CD14-positive monocyte (primary cell): ENCODE data around the gene ARV1. TPM values are rescaled to one million over a fixed set of nuclear protein-coding genes. Genes with fewer than 3 reads are reported as not detected.

Source experiments
- DNase-seq, 3 donors: peaks; one replicate each; pipeline ENCODE4 v3.0.0-alpha.2; 2011 to 2022
- H2AFZ ChIP-seq: 2 replicates; pipeline ENCODE4 v1.6.0; 2012; ENCODE audit warnings: mild to moderate bottlenecking, low read depth, low read length, inconsistent platforms; ENCODE audit not compliant: insufficient read depth, poor library complexity, severe bottlenecking
- H3K27ac ChIP-seq, 2 donors: 1 replicate in 1 of 2; 2 replicates in 1 of 2; pipeline ENCODE4 v1.5.1; 2012 to 2013; ENCODE audit warnings: low read length in 2 of 2, control low read depth in 1 of 2, inconsistent platforms in 1 of 2, low read depth in 1 of 2, mild to moderate bottlenecking in 1 of 2
- H3K27me3 ChIP-seq, 2 donors: one replicate each; pipeline versions ENCODE4 v1.6.0 to v1.6.1; 2011 to 2013; ENCODE audit warnings: low read length in 2 of 2; ENCODE audit not compliant: control insufficient read depth in 2 of 2, insufficient read depth in 2 of 2
- H3K36me3 ChIP-seq, 2 donors: replicated peaks in 1 of 2; 1 replicate in 1 of 2; 2 replicates in 1 of 2; pipeline versions ENCODE4 v1.5.1 to v1.6.1; 2012 to 2013; ENCODE audit warnings: low read length in 2 of 2, control low read depth in 1 of 2, inconsistent platforms in 1 of 2, mild to moderate bottlenecking in 1 of 2; ENCODE audit not compliant: insufficient read depth in 2 of 2, control insufficient read depth in 1 of 2
- H3K4me1 ChIP-seq, 2 donors: 1 replicate in 1 of 2; 2 replicates in 1 of 2; pipeline versions ENCODE4 v1.5.1 to v1.6.1; 2012 to 2013; ENCODE audit warnings: low read length in 2 of 2, control low read depth in 1 of 2, inconsistent platforms in 1 of 2, mild to moderate bottlenecking in 1 of 2, moderate library complexity in 1 of 2; ENCODE audit not compliant: insufficient read depth in 2 of 2, control insufficient read depth in 1 of 2
- H3K4me2 ChIP-seq: replicated peaks from 2 replicates; pipeline ENCODE3; 2012; ENCODE audit warnings: low read length, moderate library complexity, mild to moderate bottlenecking; ENCODE audit not compliant: poor library complexity, severe bottlenecking; ENCODE audit errors: extremely low read depth
- H3K4me3 ChIP-seq, 3 experiments: fragments of 200-600 bp in 1 of 3; sonication (generic) in 1 of 3; replicated peaks in 1 of 3; 1 replicate in 2 of 3; 2 replicates in 1 of 3; pipeline ENCODE4 v1.5.1; 2011 to 2013; ENCODE audit warnings: low read length in 3 of 3, mild to moderate bottlenecking in 3 of 3, control low read depth in 2 of 3, low read depth in 2 of 3, inconsistent platforms in 1 of 3, moderate library complexity in 1 of 3
- H3K79me2 ChIP-seq: 2 replicates; pipeline ENCODE4 v1.6.0; 2012; ENCODE audit warnings: mild to moderate bottlenecking, control low read depth, inconsistent platforms, low read length, moderate library complexity; ENCODE audit not compliant: insufficient read depth
- H3K9ac ChIP-seq: 2 replicates; pipeline ENCODE4 v1.6.0; 2017; ENCODE audit warnings: low read length, mild to moderate bottlenecking; ENCODE audit not compliant: insufficient read depth, poor library complexity, severe bottlenecking
- H3K9me3 ChIP-seq, 2 donors: replicated peaks in 1 of 2; 1 replicate in 1 of 2; 2 replicates in 1 of 2; pipeline versions ENCODE4 v1.5.1 to v1.6.1; 2012 to 2013; ENCODE audit warnings: low read length in 2 of 2, control low read depth in 1 of 2; ENCODE audit not compliant: control insufficient read depth in 1 of 2, insufficient read depth in 1 of 2
- H4K20me1 ChIP-seq: 2 replicates; pipeline ENCODE4 v1.6.0; 2012; ENCODE audit warnings: mild to moderate bottlenecking, low read length, control low read depth, moderate library complexity; ENCODE audit not compliant: insufficient read depth
- H3K27ac Mint-ChIP-seq, 7 donors: one replicate each; pipeline ENCODE4 v1.8.0; 2020; ENCODE audit warnings: mild to moderate bottlenecking in 7 of 7, mixed read lengths in 7 of 7, moderate library complexity in 6 of 7, inconsistent platforms in 2 of 7
- H3K27me3 Mint-ChIP-seq, 3 donors: one replicate each; pipeline ENCODE4 v1.8.0; 2021 to 2022; ENCODE audit warnings: low read depth in 3 of 3, mild to moderate bottlenecking in 3 of 3, mixed read lengths in 3 of 3, moderate library complexity in 3 of 3, inconsistent platforms in 1 of 3
- H3K36me3 Mint-ChIP-seq, 2 donors: one replicate each; pipeline ENCODE4 v1.8.0; 2020; ENCODE audit warnings: mixed read lengths in 2 of 2, inconsistent platforms in 1 of 2, mild to moderate bottlenecking in 1 of 2
- H3K4me1 Mint-ChIP-seq: one replicate; pipeline ENCODE4 v1.8.0; 2020; ENCODE audit warnings: mild to moderate bottlenecking, mixed read lengths
- H3K4me3 Mint-ChIP-seq, 2 donors: one replicate each; pipeline ENCODE4 v1.8.0; 2020; ENCODE audit warnings: mild to moderate bottlenecking in 2 of 2, mixed read lengths in 2 of 2, moderate library complexity in 1 of 2
- H3K9me3 Mint-ChIP-seq, 7 donors: one replicate each; pipeline ENCODE4 v1.8.0; 2020 to 2022; ENCODE audit warnings: mixed read lengths in 7 of 7, mild to moderate bottlenecking in 6 of 7, moderate library complexity in 6 of 7, inconsistent platforms in 2 of 7
- WGBS: methylation state at CpG from one replicate; pipeline ENCODE4 v1.1.5; 2013; ENCODE audit warnings: missing lambda C conversion rate; ENCODE audit not compliant: insufficient coverage; 5-methylcytosine and 5-hydroxymethylcytosine counted together
- intact Hi-C, 2 donors: fragments of 100-400 bp; cut with micrococcal nuclease; formaldehyde crosslinking; loops; one replicate each; pipeline versions ENCODE4 v1.15.0 to v1.15.1; 2023
- polyA plus RNA-seq, 3 donors: library from polyadenylated mRNA; depleted of rRNA in 1 of 3; unstranded in 2 of 3; stranded (reverse) in 1 of 3; fragments of 300-500 nt in 2 of 3; fragments of >200 nt in 1 of 3; fragmentation: Illumina TruSeq in 2 of 3; gene quantifications; 1 replicate in 2 of 3; 2 replicates in 1 of 3; pipeline ENCODE4 v1.2.3, GENCODE V29; 2012 to 2021
- TF ChIP-seq, protein P1 (sequence below): fragments of 200-600 bp; IDR thresholded peaks from one replicate; pipeline ENCODE4 v1.8.0; 2022; ENCODE audit warnings: antibody characterized with exemption, mild to moderate bottlenecking

The ARV1 gene
- polyA plus RNA-seq, 3 donors, result 7.7 to 19.2 (median 15.0) TPM

DNA sequence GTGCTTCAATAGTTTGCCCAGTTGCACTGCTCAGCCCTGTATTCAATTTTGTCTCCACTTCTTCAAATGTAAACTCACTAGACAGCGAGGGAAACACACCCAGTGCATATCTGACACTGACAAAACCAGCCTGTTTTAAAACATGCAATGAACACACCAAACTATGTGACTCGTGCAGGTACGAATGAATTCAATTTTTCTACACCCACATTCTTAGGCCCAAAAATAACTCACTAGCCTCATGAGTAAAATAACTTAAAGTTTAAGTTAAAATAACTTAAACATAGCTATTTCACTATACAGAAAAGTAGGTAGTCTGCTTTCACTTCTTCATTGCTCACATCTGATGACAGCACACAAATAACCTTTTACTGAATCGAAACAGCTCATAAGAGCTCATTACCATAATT lies 21.3 kb upstream of the ARV1 start:
- Mint-ChIP-seq H3K36me3 (peaks cover 76 to 84% of the 10 kb centered on the region in 2 donors), H3K27ac (no peak overlapping the region), H3K4me1 (peaks cover 2% of the 10 kb centered on the region), H3K4me3 (no peak overlapping the region), H3K27me3 (no peaks in the 10 kb centered on the region), H3K9me3 (no peaks in the 10 kb centered on the region)
- H3K36me3 ChIP-seq, result peaks cover 61 to 93% of the 10 kb centered on the region in 2 donors
- H3K79me2 ChIP-seq, result peaks cover 12% of the 10 kb centered on the region
- TF ChIP-seq, protein P1, sequence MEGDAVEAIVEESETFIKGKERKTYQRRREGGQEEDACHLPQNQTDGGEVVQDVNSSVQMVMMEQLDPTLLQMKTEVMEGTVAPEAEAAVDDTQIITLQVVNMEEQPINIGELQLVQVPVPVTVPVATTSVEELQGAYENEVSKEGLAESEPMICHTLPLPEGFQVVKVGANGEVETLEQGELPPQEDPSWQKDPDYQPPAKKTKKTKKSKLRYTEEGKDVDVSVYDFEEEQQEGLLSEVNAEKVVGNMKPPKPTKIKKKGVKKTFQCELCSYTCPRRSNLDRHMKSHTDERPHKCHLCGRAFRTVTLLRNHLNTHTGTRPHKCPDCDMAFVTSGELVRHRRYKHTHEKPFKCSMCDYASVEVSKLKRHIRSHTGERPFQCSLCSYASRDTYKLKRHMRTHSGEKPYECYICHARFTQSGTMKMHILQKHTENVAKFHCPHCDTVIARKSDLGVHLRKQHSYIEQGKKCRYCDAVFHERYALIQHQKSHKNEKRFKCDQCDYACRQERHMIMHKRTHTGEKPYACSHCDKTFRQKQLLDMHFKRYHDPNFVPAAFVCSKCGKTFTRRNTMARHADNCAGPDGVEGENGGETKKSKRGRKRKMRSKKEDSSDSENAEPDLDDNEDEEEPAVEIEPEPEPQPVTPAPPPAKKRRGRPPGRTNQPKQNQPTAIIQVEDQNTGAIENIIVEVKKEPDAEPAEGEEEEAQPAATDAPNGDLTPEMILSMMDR, result no peak
- no peak overlapping the region for H3K27ac ChIP-seq
- DNase-seq, result no peak
- peaks cover 27% of the 10 kb centered on the region for H4K20me1 ChIP-seq
- no peak overlapping the region for H2AFZ ChIP-seq
- intact Hi-C loops, result no loop called here
- no peak overlapping the region for H3K4me2 ChIP-seq
- no peaks in the 10 kb centered on the region for H3K9me3 ChIP-seq
- WGBS, result 100% methylated on average over 2 of the region's 4 CpGs
- H3K4me3 ChIP-seq, result no peak overlapping the region
- H3K4me1 ChIP-seq, result no peaks in the 10 kb centered on the region
- no peaks in the 10 kb centered on the region for H3K27me3 ChIP-seq
- H3K9ac ChIP-seq, result no peak overlapping the region

GRCh38 chr1:230958370-230958769 lies 20.5 kb upstream of the ARV1 start:
- no peaks in the 10 kb centered on the region for H3K27me3 ChIP-seq
- peaks cover 17% of the 10 kb centered on the region for H3K79me2 ChIP-seq
- H3K9me3 ChIP-seq, result no peaks in the 10 kb centered on the region
- no peak overlapping the region for H3K27ac ChIP-seq
- DNase-seq, result no peak
- TF ChIP-seq, protein P1, result no peak
- no peak overlapping the region for H3K9ac ChIP-seq
- WGBS, result 100% methylated on average over 1 of the region's 4 CpGs
- H3K4me2 ChIP-seq, result no peak overlapping the region
- Mint-ChIP-seq H3K27ac (no peak overlapping the region), H3K9me3 (no peaks in the 10 kb centered on the region), H3K4me3 (no peak overlapping the region), H3K36me3 (peaks cover 72 to 81% of the 10 kb centered on the region in 2 donors), H3K27me3 (no peaks in the 10 kb centered on the region), H3K4me1 (peaks cover 2% of the 10 kb centered on the region)
- H3K4me3 ChIP-seq, result no peak overlapping the region
- peaks cover 55 to 87% of the 10 kb centered on the region in 2 donors for H3K36me3 ChIP-seq
- H3K4me1 ChIP-seq, result no peaks in the 10 kb centered on the region
- no peak overlapping the region for H2AFZ ChIP-seq
- intact Hi-C loops, result no loop called here
- H4K20me1 ChIP-seq, result peaks cover 34% of the 10 kb centered on the region
